CD4-positive, alpha-beta T cell treated with Interleukin-4 for 1 hour (primary cell): ENCODE measurements around the gene IRGQ.

Experiments used
- DNase-seq, 2 donors: peaks; one replicate each; pipeline ENCODE4 v3.0.0-alpha.2; 2020 to 2022

IRGQ gene

GRCh38 chr19:43538922-43539321 lies 57.0 kb downstream of the IRGQ start:
- DNase-seq = no peak

- DNase-seq = peak; percentile 22 to 36
Measured at GRCh38 chr19:43534816-43535761, 60.8 kb downstream of the IRGQ start.
